ENCODE results near the gene GDF7.
A peak's percentile ranks its signal among the peaks of the same experiment; 100 is the strongest.

The GDF7 gene

DNA sequence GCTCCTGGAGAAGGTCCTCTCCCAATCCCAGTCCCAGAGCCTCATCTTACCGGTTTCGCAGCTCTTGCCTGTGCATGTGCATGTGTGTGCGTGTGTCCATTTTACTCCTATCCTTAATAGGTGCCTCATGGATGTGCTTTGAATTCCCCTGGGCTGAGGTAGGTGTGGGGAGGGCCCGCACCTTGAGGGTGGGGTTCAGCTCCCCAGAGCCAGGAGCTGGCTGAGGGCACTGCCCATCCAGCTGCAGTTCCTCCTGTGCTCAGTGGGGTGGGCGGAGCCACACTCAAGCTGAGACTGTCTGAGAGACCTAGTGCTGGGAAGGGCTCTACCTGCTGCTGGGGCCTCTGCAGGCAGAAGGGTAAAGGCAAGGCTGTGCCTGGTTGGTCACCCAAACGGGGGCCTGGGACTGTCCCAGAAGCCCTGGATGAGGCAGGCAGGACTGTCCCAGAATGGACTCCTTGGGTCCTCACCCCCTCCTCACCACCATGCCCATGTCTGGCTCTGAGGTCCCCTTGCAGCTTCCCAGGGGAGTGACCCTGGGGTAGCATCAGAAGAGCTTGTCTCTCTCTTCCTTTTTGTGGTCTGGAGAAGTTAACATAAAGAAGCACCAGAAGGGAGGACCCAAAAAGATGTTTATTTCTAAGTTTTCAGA is 8.9 kb downstream of the GDF7 start:
- peak; percentile 4 for DNase-seq

DNA sequence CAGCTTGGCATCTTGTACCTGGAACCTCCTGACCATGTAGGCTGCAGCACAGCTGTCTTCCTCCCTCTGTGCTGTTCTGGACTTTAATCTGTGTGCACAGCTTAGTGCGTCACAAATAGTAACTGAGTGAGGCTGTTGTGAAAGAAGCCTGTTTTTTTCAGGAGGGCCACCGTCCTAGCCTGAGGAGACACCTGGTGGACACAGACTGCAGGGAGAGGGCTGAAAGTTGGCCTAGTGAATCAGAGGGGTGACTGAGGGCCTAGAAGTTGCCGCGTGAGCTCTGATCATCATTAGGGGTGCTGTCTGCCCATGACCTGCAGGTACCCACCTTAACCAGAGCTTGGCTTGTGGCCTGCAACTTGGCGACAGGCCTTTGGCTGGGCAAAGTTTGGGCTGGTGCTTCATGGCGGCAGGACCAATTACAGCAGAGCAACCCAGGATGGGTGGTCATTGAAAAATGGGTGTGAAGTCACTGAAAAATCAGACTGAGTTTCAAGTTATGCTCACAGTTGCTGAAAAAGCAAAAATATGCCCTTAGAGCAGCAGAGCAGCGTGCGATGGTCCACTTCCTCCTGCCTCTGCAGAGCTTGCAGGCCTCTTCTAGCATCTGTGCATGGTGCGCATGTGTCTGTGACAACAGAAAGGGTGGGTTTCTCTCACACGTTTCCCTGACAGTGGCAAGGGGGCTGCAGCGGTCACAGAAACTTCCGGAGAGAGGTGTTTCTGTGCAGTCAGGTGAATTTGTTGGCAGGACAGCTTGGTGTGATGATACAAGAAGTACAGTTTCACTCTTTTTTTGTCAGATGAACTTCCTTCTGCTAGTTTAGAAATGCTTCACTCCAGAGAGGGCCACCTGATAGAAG is 9.6 kb downstream of the GDF7 start:
- DNase-seq: no peak

DNA sequence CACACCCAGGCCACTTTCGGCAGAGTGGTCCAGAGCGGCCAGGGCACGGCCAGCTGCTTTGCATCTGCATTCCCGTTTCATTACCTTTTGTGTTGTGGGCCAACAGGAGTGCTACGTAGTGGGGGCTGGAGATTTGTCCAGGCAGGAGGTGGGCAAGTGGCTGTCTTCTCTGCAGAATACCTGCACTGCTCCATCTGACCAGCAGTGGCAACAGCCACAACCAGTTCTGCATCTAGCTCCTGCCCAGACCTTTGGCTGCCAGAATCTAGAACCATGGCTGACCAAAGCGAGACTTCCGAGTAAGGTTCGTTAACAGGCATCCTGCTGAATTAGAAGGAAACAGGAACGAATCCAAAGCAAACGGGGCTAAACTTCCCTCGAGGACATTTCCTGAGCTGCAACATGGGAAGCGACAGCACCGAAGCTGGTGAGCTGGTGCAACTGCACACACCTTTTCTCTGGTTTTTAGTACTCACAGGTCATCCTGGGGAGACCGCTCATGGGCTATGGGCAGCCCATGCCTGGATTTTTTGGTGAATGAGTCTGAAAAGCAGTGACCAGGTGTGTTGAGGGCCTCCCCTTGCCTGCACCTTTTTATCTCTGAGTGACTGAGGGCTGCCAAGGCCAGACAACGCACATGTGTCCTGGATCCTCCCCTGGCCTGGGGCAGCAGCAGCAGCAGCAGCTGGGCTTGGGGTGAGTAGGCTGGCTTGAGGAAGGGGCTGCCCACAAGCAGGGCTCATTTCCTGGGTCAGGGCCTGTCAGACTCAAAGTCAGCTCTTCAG is 10.5 kb downstream of the GDF7 start:
- DNase-seq: no peak

DNA sequence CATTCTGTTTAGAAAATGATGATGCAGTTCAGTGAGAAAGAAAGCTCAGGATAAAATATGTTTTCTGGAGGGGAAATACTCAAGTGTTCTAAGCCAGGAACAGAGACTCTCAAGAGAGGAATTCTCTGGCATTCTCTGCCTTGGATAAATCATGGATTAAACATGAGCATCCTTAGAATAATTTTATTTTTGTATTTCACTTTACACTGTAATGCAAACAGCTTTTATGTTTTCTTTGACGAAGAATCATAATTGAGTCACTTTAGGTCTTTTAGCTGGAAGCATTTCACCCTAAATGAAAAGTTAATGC is 11.1 kb downstream of the GDF7 start:
- DNase-seq: no peak

DNA sequence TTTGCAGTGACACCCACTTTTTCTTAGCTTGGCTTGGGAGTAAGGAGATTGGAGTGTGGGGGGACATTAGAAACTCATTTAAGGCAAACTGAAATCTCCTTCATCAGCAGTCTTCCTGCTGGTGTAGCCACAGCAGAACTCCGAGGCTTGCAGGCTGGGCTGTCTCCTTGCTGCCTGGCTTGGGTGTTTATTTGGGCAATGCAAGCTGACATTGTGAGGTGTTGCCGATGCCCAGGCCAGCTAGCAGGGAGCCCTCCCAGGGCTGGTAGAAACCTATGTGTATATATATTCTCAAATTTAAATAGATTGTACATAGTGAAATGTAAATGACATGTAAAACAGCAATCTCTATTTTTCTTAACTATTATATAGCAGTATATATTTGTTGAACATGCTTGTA is 11.8 kb downstream of the GDF7 start:
- peak; percentile 28 for DNase-seq

DNA sequence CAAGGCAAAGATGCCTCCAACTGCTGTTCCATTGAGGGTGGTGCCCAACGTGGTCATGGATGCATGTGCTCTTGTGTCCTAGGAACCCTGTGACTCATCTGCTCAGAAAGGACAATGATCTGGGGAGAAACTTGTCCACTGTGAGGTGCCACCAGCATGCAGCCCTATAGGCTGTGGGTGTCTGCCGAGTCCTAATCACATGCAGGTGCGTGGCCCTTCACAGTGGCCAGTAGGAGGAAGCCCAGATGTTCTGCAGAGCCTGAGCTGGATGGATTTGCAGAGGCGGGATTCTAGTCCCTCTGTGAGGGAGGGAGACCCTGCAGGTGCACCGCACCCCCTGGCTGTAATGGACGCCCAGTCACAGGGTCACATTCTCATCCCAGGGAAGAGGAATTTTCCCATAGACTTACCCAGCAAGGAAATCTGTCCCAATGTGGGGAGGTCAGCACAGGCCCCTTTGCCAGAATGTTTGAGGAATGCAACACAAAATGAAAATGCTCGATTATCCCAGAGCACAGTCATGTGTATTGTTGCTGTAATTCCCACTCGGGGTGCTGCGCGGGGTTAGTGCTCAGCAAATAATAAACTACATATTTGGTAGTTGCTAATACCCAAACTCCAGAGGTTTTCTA is 13.9 kb downstream of the GDF7 start:
- no peak for DNase-seq

DNA sequence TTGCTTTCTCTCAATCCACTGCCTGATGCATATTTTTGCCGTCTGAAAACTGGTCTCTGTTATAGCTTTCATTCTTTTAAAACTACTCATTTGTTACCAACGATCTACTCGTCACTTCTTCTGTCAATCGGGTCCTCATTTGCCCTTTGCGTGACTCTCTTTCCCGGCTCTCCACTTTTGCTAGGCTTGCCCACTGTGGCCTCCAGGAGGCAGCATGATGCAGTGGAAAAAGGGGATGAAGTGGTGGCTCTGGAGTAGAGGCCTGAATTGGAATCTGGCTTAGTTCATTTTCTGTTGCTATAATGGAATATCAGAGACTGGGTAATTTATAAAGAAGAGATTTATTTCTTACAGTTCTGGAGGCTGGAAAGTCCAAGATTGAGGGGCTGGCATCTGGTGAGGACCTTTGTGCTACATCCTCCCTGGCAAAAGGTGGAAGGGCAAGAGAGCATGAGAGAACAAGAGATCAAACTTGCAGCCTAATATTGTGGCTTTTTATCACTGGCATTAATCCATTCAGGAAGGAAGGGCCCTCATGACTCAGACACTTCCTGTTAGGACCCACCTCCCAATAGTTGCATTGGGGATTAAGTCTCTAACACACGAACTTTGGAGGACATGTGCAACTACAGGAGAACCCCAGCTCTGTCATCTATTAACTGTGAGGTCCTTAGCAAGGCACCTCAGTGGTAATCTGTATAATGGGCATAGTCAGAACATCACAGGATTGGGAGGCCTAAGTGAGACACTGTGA is 15.4 kb downstream of the GDF7 start:
- DNase-seq: no peak

DNA sequence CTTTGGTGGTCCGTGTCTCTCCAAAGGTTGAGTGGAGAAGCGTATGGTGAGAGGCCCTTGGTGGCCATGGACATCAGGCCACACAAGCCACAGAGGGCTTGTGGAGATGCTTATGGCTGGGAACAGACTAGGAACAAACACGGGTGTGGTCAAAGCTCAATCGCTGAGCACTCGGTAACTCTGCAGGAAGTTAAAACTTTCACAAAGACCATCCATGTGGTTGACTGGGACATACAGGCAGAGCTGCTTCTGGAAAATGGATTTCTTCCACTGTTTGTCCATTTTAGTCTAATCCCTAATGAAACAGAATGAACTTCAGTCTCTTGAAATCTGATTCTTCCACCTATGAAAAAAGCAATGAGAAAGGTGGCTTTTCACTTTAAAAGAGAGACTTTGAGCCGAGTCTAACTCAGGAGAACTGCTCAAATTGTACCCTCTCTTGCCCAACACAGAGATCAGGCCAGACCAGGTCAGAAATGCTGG is 17.7 kb downstream of the GDF7 start:
- DNase-seq: no peak

DNA sequence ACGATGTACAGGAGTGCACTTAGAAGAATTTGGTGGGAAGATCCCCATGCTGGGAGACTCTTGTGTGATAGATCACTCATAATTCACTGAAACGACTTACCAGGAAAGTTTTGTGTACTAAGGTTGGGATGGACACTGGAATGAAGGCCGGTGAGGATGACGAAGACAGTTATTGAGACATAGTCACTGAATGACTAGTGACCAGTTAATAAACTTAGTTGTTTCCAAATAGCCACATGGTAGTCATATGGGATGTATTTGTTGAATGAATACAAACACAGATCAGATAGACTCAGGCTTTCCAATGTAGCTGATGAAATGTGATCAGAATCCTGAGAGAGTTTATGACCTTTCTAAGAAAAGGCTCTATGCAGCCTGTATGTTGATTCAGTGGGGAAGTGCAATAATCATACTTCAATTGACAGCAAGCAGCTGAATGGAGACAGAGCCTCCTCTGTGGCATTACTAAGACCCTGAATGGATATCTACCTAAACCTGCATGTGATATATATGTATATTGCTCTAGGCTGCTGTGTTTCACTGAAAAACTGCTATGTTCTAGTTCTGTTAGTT is 20.4 kb downstream of the GDF7 start:
- DNase-seq: no peak

DNA sequence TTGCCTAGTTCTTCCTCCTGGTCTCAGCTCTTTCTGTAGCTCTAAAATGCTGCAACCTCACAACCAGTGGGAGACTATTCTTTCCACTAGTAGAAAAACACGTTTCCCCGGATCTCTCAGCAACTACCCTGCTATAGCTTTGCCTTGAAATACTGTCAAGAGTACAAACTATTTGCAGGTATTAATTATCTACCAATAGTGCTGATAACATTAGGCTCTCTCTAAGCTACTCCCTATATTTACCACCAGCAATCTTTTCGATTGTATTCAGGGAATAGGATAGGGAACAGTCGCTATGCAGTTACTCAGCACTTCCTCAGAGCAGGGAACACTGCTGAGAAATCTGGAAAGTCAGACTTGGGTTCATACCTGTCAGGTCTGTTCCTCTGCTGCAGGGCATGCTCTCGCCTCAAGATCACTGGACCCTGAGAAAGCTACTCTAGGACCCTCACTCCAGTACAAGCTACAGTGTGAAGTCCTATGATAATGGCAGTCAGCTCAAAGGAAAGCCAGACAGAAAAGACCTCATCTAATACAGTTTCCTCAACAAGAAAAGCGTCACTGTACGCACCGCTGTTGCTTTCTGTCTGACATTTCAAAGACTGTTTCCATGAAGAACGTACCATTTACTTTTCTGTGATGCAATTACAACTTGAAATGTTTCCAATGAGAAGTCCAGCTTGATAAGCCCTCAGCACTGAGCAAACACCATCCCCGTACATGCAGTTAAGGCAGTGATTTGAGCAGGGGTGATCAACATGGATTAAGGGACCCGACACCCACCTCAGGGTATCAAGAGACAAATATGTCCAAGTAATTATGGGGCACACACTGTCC is 22.7 kb downstream of the GDF7 start:
- no peak for DNase-seq

DNA sequence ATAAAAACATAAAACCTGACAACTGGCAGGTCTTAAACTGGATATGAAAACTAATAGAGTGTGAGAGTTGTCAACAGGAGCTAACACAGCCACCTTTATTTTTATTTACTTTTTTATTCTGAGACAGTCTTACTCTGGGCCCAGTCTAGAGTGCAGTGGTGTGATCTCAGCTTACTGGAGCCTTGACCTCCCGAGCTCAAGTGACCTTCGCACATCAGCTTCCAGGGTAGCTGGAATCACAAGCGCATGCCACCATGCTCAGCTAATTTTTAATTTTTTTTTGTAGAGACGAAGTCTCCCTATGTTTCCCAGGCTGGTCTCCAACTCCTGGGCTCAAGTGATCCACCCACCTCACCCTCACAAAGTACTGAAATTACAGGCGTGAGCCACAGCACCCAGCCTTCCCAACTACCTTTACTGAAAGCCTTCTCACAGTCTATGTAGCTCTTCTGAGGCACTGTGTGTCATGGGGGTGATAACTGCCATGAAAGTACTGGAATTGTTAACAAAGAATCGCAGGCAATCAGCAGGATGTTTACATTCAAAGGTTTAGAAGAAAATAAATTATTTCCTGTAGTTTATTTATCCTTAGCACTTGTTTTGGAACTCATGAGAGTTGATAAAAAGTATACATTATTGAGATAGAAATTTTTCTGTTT is 24.3 kb downstream of the GDF7 start:
- no peak for DNase-seq

DNA sequence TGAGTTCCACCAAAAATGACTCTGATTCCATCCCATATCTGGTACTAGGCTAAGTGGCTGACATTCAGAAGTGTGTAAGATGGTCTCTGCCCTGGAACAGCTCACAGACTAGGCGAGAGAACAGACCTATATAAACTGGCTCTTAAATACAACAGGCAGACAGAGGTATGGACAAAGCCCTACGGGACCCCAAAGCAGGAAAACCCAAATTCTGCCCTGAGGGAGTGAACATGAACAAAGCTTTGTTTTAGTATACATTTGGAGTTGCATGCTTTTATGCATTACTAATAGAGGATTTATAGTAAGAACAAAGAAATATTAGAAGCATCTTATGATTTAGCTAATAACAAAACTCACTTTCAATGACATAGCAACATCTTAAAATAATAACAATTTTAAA is 25.1 kb downstream of the GDF7 start:
- DNase-seq: no peak

DNA sequence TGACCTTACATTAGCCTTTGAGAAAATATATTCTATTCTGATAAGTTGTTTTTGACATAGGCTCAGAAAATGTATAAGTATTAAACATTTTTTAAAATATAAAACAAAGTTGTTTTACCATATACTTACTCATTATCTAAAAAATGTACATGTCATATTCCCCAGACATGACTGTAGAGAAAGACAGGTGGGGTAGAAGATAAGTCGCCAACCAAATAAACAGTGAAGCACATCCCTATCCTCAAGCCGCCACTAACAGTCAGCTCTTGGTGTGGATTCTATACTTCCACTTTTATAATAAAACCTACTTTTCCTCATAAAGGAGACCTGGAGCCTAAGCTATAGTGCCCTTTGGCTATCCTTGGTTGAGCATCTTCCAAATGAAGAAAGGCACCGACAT is 26.4 kb downstream of the GDF7 start:
- no peak for DNase-seq

DNA sequence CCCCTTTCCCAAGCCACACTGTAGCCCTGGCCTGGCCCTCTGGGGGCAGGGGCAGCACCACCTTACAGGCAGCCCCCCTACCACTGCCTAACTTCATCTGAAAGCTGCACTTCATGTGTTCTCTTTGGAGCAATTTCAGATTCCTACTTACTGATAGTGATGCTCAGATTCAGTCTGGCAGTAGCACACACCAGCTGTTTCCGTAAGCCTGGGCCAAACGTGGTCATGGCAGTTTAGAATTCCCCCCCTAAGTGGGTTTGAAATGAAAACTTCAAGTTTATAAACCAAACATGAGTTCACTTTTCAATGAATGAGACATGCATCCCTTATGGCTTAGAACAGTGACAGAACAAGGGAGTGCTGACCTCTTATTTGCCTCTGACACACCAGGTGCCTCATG is 29.4 kb downstream of the GDF7 start:
- no peak for DNase-seq

DNA sequence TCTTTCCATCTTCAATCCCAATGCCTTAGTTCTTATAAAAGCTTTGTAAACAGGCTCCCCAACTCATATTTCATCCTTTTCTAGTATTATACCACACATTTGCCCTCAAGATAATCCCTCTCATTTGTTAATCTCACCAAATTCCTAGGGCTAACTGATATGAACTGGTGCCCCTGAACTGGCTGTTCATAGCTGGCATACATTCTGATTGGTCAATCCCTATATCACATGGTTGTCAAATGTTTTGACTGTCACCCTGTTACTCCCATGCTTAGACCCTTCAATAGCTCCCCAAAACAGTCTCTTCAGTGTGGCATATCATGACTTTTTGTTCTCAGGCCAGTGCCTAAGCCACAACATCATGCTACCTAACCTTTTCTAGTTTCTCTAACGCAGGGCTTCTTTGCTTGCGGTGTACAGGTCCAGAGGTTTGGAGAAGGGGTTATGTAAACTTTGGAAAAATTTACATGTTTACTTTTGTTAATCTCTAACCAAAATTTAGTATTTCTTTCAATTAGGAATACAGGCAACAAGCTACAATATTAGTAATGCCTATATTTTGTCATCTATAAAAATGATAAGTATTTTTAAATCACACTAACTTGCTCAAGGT is 30.5 kb downstream of the GDF7 start:
- no peak for DNase-seq

DNA sequence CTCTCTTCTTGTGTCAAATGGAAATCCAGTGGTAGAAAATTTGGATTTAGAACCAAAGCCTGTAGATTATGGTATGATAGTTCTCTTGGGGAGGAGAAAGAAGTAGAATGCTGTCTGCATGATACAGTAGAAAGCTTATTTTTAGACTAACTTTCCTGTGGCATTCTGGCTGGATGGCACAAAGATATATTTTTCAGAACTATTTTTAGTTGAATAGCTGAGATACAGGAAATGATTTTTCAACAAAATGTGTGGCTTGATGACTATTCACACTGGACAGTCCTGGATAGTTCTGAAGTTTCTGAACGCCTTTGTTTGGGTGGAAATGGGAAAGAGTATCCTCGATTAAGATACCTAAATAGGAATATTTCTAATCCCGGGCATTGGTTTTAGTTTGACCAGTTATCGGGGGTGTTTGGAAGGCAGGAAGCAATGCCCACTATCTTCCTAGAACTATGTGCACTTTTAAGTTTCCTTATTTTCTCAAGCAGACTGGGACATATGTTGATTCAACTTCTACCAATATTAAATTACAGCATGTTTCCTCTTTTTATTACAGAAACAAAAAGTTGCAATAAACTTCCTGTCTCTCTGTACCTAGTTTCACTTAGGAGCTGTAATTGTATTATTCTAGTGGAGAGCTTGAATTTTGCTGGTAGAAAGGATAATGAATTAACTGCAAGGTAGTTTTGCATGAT is 32.1 kb downstream of the GDF7 start:
- DNase-seq: no peak

DNA sequence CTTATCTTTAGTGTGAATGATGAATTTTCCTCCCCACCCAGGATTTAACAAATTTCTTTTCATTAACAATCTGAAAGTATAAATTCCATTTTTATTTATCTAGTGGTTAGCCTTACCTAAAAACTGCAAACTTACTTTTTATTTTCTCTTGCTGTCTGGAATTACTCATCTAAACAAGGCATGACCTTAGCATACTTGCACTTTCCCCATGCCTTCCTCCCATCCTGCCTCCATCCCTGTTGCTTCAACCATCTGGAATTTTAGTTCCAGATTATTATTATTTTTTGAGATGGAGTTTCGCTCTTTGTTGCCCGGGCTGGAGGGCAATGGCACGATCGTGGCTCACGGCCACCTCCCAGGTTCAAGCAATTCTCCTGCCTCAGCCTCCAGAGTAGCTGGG is 35.6 kb downstream of the GDF7 start:
- no peak for DNase-seq

DNA sequence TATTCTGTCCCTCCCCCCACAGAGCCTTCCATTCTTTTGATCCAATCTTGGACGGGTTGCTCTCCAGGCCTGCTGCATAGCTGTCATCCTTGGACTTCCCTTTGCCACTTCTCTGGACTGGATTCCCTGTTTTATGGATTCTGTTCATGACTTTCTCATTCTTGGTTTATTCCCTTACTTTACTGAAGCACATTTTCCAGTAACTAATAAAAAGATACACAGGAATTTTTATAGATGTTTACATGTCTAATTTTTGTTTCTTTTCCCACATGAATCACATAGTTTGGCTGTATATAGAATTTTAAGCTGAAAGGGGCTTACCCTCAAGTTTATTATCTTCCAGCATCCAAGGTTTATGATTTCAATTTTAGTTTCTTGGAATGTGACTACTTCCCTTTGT is 37.9 kb downstream of the GDF7 start:
- DNase-seq: no peak

DNA sequence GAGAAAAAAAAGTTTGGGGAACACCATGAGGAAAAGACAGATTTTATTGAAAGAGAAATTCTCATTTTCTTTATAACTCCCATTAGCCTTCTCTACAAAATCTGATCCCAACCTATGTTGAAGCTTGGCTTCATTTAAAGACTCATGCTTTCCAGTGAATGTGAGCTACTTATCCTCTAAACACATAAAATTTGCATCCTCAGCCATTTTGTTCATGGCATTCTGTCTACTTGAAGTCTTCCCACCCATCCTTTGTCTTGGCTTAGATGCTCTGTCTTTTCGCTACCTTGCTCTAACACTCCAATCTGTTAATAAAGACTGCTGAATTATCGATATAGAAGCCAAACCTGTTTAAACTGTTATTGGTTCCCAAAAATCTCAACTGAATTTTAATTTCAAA is 39.3 kb downstream of the GDF7 start:
- DNase-seq: no peak

DNA sequence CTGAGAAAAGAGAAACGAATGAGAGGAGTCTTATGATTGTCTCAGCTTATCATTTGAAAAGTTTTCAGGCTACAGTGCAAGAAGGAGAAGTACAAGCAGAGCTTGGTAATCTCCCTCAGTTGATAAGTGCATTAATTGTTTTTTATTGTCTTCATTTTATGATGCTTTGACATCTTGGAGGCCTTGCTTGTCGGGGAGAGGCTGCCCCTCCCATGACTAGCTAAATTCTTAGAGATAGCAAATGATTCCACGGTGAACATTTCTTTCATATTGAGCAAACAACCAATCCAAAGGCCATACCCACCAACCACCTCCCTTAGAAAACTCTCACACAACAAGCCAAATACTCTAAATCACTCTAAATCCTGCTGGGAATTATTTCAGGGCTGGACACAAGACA is 39.8 kb downstream of the GDF7 start:
- no peak for DNase-seq
